ENCODE measurements around the gene ENDOV.

DNA sequence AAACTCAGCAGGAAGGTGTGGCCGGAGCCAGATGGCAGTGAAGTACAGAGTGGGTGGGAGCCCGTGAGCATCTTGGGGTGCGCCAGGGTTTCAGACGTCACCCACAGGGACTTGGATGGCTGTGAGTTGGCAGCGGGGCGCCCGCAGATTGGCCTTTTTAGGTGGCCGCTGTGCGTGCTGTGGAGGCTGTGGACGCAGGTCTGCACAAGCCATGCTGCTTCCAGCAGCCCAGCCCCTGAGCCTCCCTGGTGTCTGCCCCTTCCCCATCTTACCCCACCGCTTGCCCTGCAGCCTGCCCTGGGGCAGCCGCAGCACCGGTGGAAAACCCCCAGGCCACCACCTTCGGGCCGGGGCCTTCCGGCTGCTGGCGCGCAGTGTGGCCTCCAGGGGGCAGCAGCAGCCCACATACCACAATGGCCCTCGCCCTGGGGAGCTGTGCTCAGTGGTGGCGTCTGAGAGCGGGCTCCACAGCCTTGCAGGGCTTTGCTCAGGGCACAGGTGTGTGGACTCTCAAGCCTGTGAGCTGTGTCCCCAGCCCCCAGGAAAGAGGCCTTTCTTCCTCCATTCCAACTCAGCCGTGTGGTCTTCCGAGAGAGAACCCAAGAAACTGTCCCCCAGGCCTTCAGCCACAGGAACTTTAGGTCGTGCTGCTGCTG is 11.8 kb downstream of the ENDOV start:
- TF ChIP-seq CTCF (optimal IDR thresholded peaks at IDR 0.05 in 1 of 3, IDR thresholded peaks at IDR 0.05 in 1 of 3, conservative IDR thresholded peaks at IDR 0.05 in 1 of 3; ENCODE audit: extremely low read depth in 1 of 3, insufficient read depth in 2 of 3, low read length in 3 of 3) (peak; percentile 85 to 98 (median 97)), EZH2 (IDR thresholded peaks at IDR 0.05; ENCODE audit: low read length) (no peak)
